SU-DHL-6 (cell line): Measurements from ENCODE around the gene ITPK1.

Source experiments
- H2AFZ ChIP-seq: fragments of 200-600 bp; sonication (generic); 2 replicates; pipeline ENCODE4 v1.6.1; 2014; ENCODE audit warnings: low read depth, mild to moderate bottlenecking, moderate library complexity, mixed read lengths, antibody characterized with exemption, low read length; ENCODE audit not compliant: severe bottlenecking
- H3F3A ChIP-seq: fragments of 200-600 bp; shearing (Covaris generic); 2 replicates; pipeline ENCODE4 v1.6.0; 2016; ENCODE audit warnings: antibody characterized with exemption, mild to moderate bottlenecking; ENCODE audit not compliant: insufficient read depth
- H3K27ac ChIP-seq: fragments of 200-600 bp; sonication (generic); 2 replicates; pipeline ENCODE4 v1.5.1; 2016; ENCODE audit warnings: low read depth, mild to moderate bottlenecking, low read length, moderate library complexity, mixed read lengths
- H3K27me3 ChIP-seq: fragments of 200-600 bp; sonication (generic), shearing (Covaris generic); 2 replicates; pipeline ENCODE4 v1.6.0; 2014; ENCODE audit warnings: mild to moderate bottlenecking, low read length
- H3K36me3 ChIP-seq: fragments of 200-600 bp; sonication (generic); 2 replicates; pipeline ENCODE4 v1.6.1; 2014; ENCODE audit warnings: mild to moderate bottlenecking, low read length, mixed read lengths
- H3K4me2 ChIP-seq: fragments of 300-600, 200-600 bp; shearing (Covaris generic), sonication (generic); 2 replicates; pipeline ENCODE4 v1.6.0; 2014; ENCODE audit warnings: low read length, low read depth, mild to moderate bottlenecking; ENCODE audit not compliant: poor library complexity, severe bottlenecking
- H3K4me3 ChIP-seq: fragments of 200-600 bp; sonication (generic); 2 replicates; pipeline ENCODE4 v1.5.1; 2014; ENCODE audit warnings: antibody characterized with exemption, low read length, mild to moderate bottlenecking, mixed read lengths; ENCODE audit not compliant: insufficient read depth, poor library complexity, severe bottlenecking
- H3K79me2 ChIP-seq: fragments of 200-600 bp; sonication (generic); 2 replicates; pipeline ENCODE4 v1.6.1; 2014; ENCODE audit warnings: mild to moderate bottlenecking, low read length, moderate library complexity; ENCODE audit not compliant: insufficient read depth
- H3K9ac ChIP-seq: fragments of 200-600 bp; sonication (generic); 2 replicates; pipeline ENCODE4 v1.7.0; 2014; ENCODE audit warnings: mild to moderate bottlenecking, low read length
- H3K9me2 ChIP-seq: fragments of 200-600 bp; sonication (generic); replicated peaks from 2 replicates; pipeline ENCODE4 v1.6.1; 2014; ENCODE audit warnings: low read length; ENCODE audit not compliant: insufficient read depth
- H3K9me3 ChIP-seq: fragments of 200-600 bp; sonication (generic); 2 replicates; pipeline ENCODE4 v1.6.1; 2014; ENCODE audit warnings: low read length, mixed read lengths; ENCODE audit not compliant: insufficient read depth
- H4K20me1 ChIP-seq: fragments of 200-600 bp; sonication (generic); 2 replicates; pipeline ENCODE4 v1.6.1; 2014; ENCODE audit warnings: low read depth, mild to moderate bottlenecking, antibody characterized with exemption, low read length, moderate library complexity, mixed read lengths
- CTCF ChIP-seq: fragments of 200-600 bp; sonication (generic); IDR thresholded peaks from one replicate; pipeline ENCODE4 v1.5.1; 2017; ENCODE audit warnings: antibody characterized with exemption, mild to moderate bottlenecking, low read length, moderate library complexity; ENCODE audit not compliant: insufficient read depth, poor library complexity, severe bottlenecking
- EZH2phosphoT487 ChIP-seq: fragments of 200-600 bp; sonication (generic), shearing (Covaris generic); conservative IDR thresholded peaks from 2 replicates; pipeline ENCODE4 v1.6.1; 2018; ENCODE audit warnings: mild to moderate bottlenecking, antibody characterized with exemption, low read length, moderate library complexity, mixed read lengths

The ITPK1 gene

GRCh38 chr14:92985521-92985920 is 130.2 kb downstream of the ITPK1 start:
- H3K9me2 ChIP-seq: no peaks in the 10 kb centered on the region
- H3F3A ChIP-seq: no peaks in the 10 kb centered on the region
- no peaks in the 10 kb centered on the region for H3K79me2 ChIP-seq
- no peaks in the 10 kb centered on the region for H3K36me3 ChIP-seq
- H2AFZ ChIP-seq: no peak overlapping the region
- no peaks in the 10 kb centered on the region for H4K20me1 ChIP-seq
- no peak overlapping the region for H3K9ac ChIP-seq
- no peaks in the 10 kb centered on the region for H3K27me3 ChIP-seq
- no peak overlapping the region for H3K4me2 ChIP-seq
- H3K9me3 ChIP-seq: no peaks in the 10 kb centered on the region
- H3K27ac ChIP-seq: no peak overlapping the region
- TF ChIP-seq EZH2phosphoT487: no peak
- TF ChIP-seq CTCF: no peak
- H3K4me3 ChIP-seq: no peak overlapping the region

- Histone ChIP-seq H3K9ac (no peak overlapping the region), H3K4me3 (no peak overlapping the region), H4K20me1 (no peaks in the 10 kb centered on the region), H3K9me3 (peaks cover 6% of the 10 kb centered on the region; the same call in 1 of the 2 replicates), H3K27me3 (no peaks in the 10 kb centered on the region), H3K4me2 (no peak overlapping the region), H3F3A (no peaks in the 10 kb centered on the region), H3K9me2 (no peaks in the 10 kb centered on the region), H3K36me3 (no peaks in the 10 kb centered on the region), H2AFZ (no peak overlapping the region), H3K27ac (no peak overlapping the region), H3K79me2 (no peaks in the 10 kb centered on the region)
- TF ChIP-seq EZH2phosphoT487 (no peak), CTCF (no peak)
Measured at GRCh38 chr14:92984896-92985295, 130.8 kb downstream of the ITPK1 start.

GRCh38 chr14:92984082-92984788 is 131.5 kb downstream of the ITPK1 start:
- Histone ChIP-seq H3K9ac (no peak overlapping the region), H3K27me3 (no peaks in the 10 kb centered on the region), H3K9me3 (peaks cover 11% of the 10 kb centered on the region; the same call in 1 of the 2 replicates), H3K27ac (no peak overlapping the region), H2AFZ (no peak overlapping the region), H3K36me3 (no peaks in the 10 kb centered on the region), H3K4me3 (no peak overlapping the region), H3K9me2 (no peaks in the 10 kb centered on the region), H3K4me2 (no peak overlapping the region), H3K79me2 (no peaks in the 10 kb centered on the region), H4K20me1 (no peaks in the 10 kb centered on the region), H3F3A (no peaks in the 10 kb centered on the region)
- TF ChIP-seq EZH2phosphoT487 (no peak), CTCF (no peak)
